Measurements from ENCODE around the gene DNAAF1.

DNAAF1 gene

GRCh38 chr16:84218956-84219355 lies 73.8 kb downstream of the DNAAF1 start:
- Histone ChIP-seq H3K79me2 (ENCODE audit: control insufficient read depth, insufficient read depth, low read length, poor library complexity) (no peaks in the 10 kb centered on the region), H3K18ac (ENCODE audit: low read length) (no peak overlapping the region), H4K8ac (ENCODE audit: low read depth, low read length) (no peak overlapping the region), H3K23ac (ENCODE audit: low read length) (no peak overlapping the region), H2BK12ac (ENCODE audit: low read length) (no peak overlapping the region), H2BK120ac (ENCODE audit: insufficient read depth, low read length, poor library complexity) (no peak overlapping the region), H3K4ac (ENCODE audit: low read depth, low read length) (no peak overlapping the region), H2AFZ (ENCODE audit: insufficient read depth, low read length, poor library complexity) (no peak overlapping the region), H3K79me1 (ENCODE audit: low read length) (no peaks in the 10 kb centered on the region), H3K4me2 (ENCODE audit: low read length) (no peak overlapping the region), H2BK5ac (ENCODE audit: low read depth, low read length, poor library complexity) (no peak overlapping the region), H2AK5ac (ENCODE audit: low read length) (no peak overlapping the region), H4K12ac (ENCODE audit: low read depth, low read length) (no peak overlapping the region), H3K27me3 (ENCODE audit: insufficient read depth, low read length) (no peaks in the 10 kb centered on the region), H3K4me3 (ENCODE audit: low read depth, low read length) (no peak overlapping the region), H3K4me1 (ENCODE audit: control insufficient read depth in 1 of 2, insufficient read depth in 2 of 2, low read length in 2 of 2) (peaks cover 0 to 7% of the 10 kb centered on the region in 2 experiments), H3K27ac (ENCODE audit: low read depth, low read length) (no peak overlapping the region), H4K91ac (ENCODE audit: low read depth, low read length) (no peak overlapping the region), H3K36me3 (ENCODE audit: control insufficient read depth in 1 of 2, insufficient read depth in 2 of 2, low read length in 2 of 2) (no peaks in the 10 kb centered on the region), H3K9me3 (ENCODE audit: insufficient read depth, low read depth, low read length) (no peaks in the 10 kb centered on the region), H3K9ac (ENCODE audit: low read length) (no peak overlapping the region), H3K14ac (ENCODE audit: low read length) (no peak overlapping the region)
- no peak for DNase-seq
- WGBS (ENCODE audit: extremely low coverage, insufficient coverage, insufficient read length): no CpG with 5 or more reads among the region's 6 CpGs

GRCh38 chr16:84220851-84221250 lies 75.7 kb downstream of the DNAAF1 start:
- H3K79me2 ChIP-seq (ENCODE audit: control insufficient read depth, insufficient read depth, low read length, poor library complexity): no peaks in the 10 kb centered on the region
- no peak overlapping the region for H3K14ac ChIP-seq (ENCODE audit: low read length)
- no peak overlapping the region for H2BK5ac ChIP-seq (ENCODE audit: low read depth, low read length, poor library complexity)
- no peaks in the 10 kb centered on the region for H3K36me3 ChIP-seq (ENCODE audit: control insufficient read depth in 1 of 2, insufficient read depth in 2 of 2, low read length in 2 of 2)
- H3K4me1 ChIP-seq (ENCODE audit: control insufficient read depth in 1 of 2, insufficient read depth in 2 of 2, low read length in 2 of 2): peaks cover 0 to 7% of the 10 kb centered on the region in 2 experiments
- H3K18ac ChIP-seq (ENCODE audit: low read length): no peak overlapping the region
- WGBS (ENCODE audit: extremely low coverage, insufficient coverage, insufficient read length): no CpG with 5 or more reads among the region's 1 CpG
- no peaks in the 10 kb centered on the region for H3K79me1 ChIP-seq (ENCODE audit: low read length)
- H2AFZ ChIP-seq (ENCODE audit: insufficient read depth, low read length, poor library complexity): no peak overlapping the region
- no peak overlapping the region for H3K27ac ChIP-seq (ENCODE audit: low read depth, low read length)
- H2AK5ac ChIP-seq (ENCODE audit: low read length): no peak overlapping the region
- H3K9ac ChIP-seq (ENCODE audit: low read length): no peak overlapping the region
- H2BK12ac ChIP-seq (ENCODE audit: low read length): no peak overlapping the region
- H3K27me3 ChIP-seq (ENCODE audit: insufficient read depth, low read length): no peaks in the 10 kb centered on the region
- no peak overlapping the region for H3K4me3 ChIP-seq (ENCODE audit: low read depth, low read length)
- H4K8ac ChIP-seq (ENCODE audit: low read depth, low read length): no peak overlapping the region
- H3K23ac ChIP-seq (ENCODE audit: low read length): no peak overlapping the region
- H3K4ac ChIP-seq (ENCODE audit: low read depth, low read length): no peak overlapping the region
- H3K4me2 ChIP-seq (ENCODE audit: low read length): no peak overlapping the region
- H2BK120ac ChIP-seq (ENCODE audit: insufficient read depth, low read length, poor library complexity): no peak overlapping the region
- H4K12ac ChIP-seq (ENCODE audit: low read depth, low read length): no peak overlapping the region
- H3K9me3 ChIP-seq (ENCODE audit: insufficient read depth, low read depth, low read length): no peaks in the 10 kb centered on the region
- no peak overlapping the region for H4K91ac ChIP-seq (ENCODE audit: low read depth, low read length)
- no peak for DNase-seq

GRCh38 chr16:84223456-84223855 lies 78.3 kb downstream of the DNAAF1 start:
- no peaks in the 10 kb centered on the region for H3K9me3 ChIP-seq (ENCODE audit: insufficient read depth, low read depth, low read length)
- H3K9ac ChIP-seq (ENCODE audit: low read length): no peak overlapping the region
- peaks cover 7 to 11% of the 10 kb centered on the region in 2 experiments for H3K4me1 ChIP-seq (ENCODE audit: control insufficient read depth in 1 of 2, insufficient read depth in 2 of 2, low read length in 2 of 2)
- H3K36me3 ChIP-seq (ENCODE audit: control insufficient read depth in 1 of 2, insufficient read depth in 2 of 2, low read length in 2 of 2): no peaks in the 10 kb centered on the region
- no peak overlapping the region for H4K91ac ChIP-seq (ENCODE audit: low read depth, low read length)
- no peak overlapping the region for H3K23ac ChIP-seq (ENCODE audit: low read length)
- no peak overlapping the region for H3K4me3 ChIP-seq (ENCODE audit: low read depth, low read length)
- H4K12ac ChIP-seq (ENCODE audit: low read depth, low read length): no peak overlapping the region
- no peak overlapping the region for H3K4me2 ChIP-seq (ENCODE audit: low read length)
- WGBS (ENCODE audit: extremely low coverage, insufficient coverage, insufficient read length): no CpG with 5 or more reads among the region's 4 CpGs
- no peaks in the 10 kb centered on the region for H3K27me3 ChIP-seq (ENCODE audit: insufficient read depth, low read length)
- no peak overlapping the region for H2BK120ac ChIP-seq (ENCODE audit: insufficient read depth, low read length, poor library complexity)
- H3K79me2 ChIP-seq (ENCODE audit: control insufficient read depth, insufficient read depth, low read length, poor library complexity): no peaks in the 10 kb centered on the region
- H2AFZ ChIP-seq (ENCODE audit: insufficient read depth, low read length, poor library complexity): no peak overlapping the region
- H2BK5ac ChIP-seq (ENCODE audit: low read depth, low read length, poor library complexity): no peak overlapping the region
- no peak overlapping the region for H3K4ac ChIP-seq (ENCODE audit: low read depth, low read length)
- H3K18ac ChIP-seq (ENCODE audit: low read length): no peak overlapping the region
- H2BK12ac ChIP-seq (ENCODE audit: low read length): no peak overlapping the region
- H4K8ac ChIP-seq (ENCODE audit: low read depth, low read length): no peak overlapping the region
- H3K27ac ChIP-seq (ENCODE audit: low read depth, low read length): no peak overlapping the region
- H2AK5ac ChIP-seq (ENCODE audit: low read length): no peak overlapping the region
- no peak overlapping the region for H3K14ac ChIP-seq (ENCODE audit: low read length)
- H3K79me1 ChIP-seq (ENCODE audit: low read length): no peaks in the 10 kb centered on the region
- DNase-seq: no peak

GRCh38 chr16:84224554-84224953 lies 79.4 kb downstream of the DNAAF1 start:
- Histone ChIP-seq H3K27me3 (ENCODE audit: insufficient read depth, low read length) (no peaks in the 10 kb centered on the region), H3K9me3 (ENCODE audit: insufficient read depth, low read depth, low read length) (no peaks in the 10 kb centered on the region), H2AFZ (ENCODE audit: insufficient read depth, low read length, poor library complexity) (no peak overlapping the region), H3K36me3 (ENCODE audit: control insufficient read depth in 1 of 2, insufficient read depth in 2 of 2, low read length in 2 of 2) (no peaks in the 10 kb centered on the region), H2BK12ac (ENCODE audit: low read length) (no peak overlapping the region), H3K79me2 (ENCODE audit: control insufficient read depth, insufficient read depth, low read length, poor library complexity) (no peaks in the 10 kb centered on the region), H3K27ac (ENCODE audit: low read depth, low read length) (no peak overlapping the region), H4K12ac (ENCODE audit: low read depth, low read length) (no peak overlapping the region), H3K79me1 (ENCODE audit: low read length) (peaks cover 2% of the 10 kb centered on the region), H4K91ac (ENCODE audit: low read depth, low read length) (no peak overlapping the region), H3K4ac (ENCODE audit: low read depth, low read length) (no peak overlapping the region), H3K4me2 (ENCODE audit: low read length) (no peak overlapping the region), H3K23ac (ENCODE audit: low read length) (no peak overlapping the region), H3K4me1 (ENCODE audit: control insufficient read depth in 1 of 2, insufficient read depth in 2 of 2, low read length in 2 of 2) (peaks cover 10 to 12% of the 10 kb centered on the region in 2 experiments), H2AK5ac (ENCODE audit: low read length) (no peak overlapping the region), H2BK5ac (ENCODE audit: low read depth, low read length, poor library complexity) (no peak overlapping the region), H3K18ac (ENCODE audit: low read length) (no peak overlapping the region), H3K14ac (ENCODE audit: low read length) (no peak overlapping the region), H4K8ac (ENCODE audit: low read depth, low read length) (no peak overlapping the region), H2BK120ac (ENCODE audit: insufficient read depth, low read length, poor library complexity) (no peak overlapping the region), H3K4me3 (ENCODE audit: low read depth, low read length) (no peak overlapping the region), H3K9ac (ENCODE audit: low read length) (no peak overlapping the region)
- no CpG with 5 or more reads among the region's 3 CpGs for WGBS (ENCODE audit: extremely low coverage, insufficient coverage, insufficient read length)
- no peak for DNase-seq
